ENCODE measurements around the gene PLVAP.

PLVAP gene

GRCh38 chr19:17321655-17322489 lies 55.3 kb downstream of the PLVAP start:
- no peak for DNase-seq (ENCODE audit: low spot score)

- no peak for DNase-seq (ENCODE audit: low spot score)
Observed at GRCh38 chr19:17320435-17320834, 56.7 kb downstream of the PLVAP start.

- DNase-seq (ENCODE audit: low spot score): no peak
Observed at GRCh38 chr19:17319473-17320238, 57.5 kb downstream of the PLVAP start.

- no peak for DNase-seq (ENCODE audit: low spot score)
Observed at GRCh38 chr19:17318966-17319365, 58.2 kb downstream of the PLVAP start.

- no peak for DNase-seq (ENCODE audit: low spot score)
Observed at GRCh38 chr19:17314007-17314593, 63.0 kb downstream of the PLVAP start.

GRCh38 chr19:17312189-17313113 lies 64.7 kb downstream of the PLVAP start:
- DNase-seq (ENCODE audit: low spot score): no peak

GRCh38 chr19:17311455-17312188 lies 65.5 kb downstream of the PLVAP start:
- DNase-seq (ENCODE audit: low spot score): no peak

GRCh38 chr19:17309965-17310461 lies 67.1 kb downstream of the PLVAP start:
- DNase-seq (ENCODE audit: low spot score): no peak

GRCh38 chr19:17309198-17309964 lies 67.8 kb downstream of the PLVAP start, which contains the start of gene DDA1:
Gene DDA1, plus strand, starts transcription at chr19:17309563. Its CDS starts 92 bp downstream, at chr19:17309655.
- peak; percentile 100 for DNase-seq (ENCODE audit: low spot score)

GRCh38 chr19:17307876-17308377 lies 69.2 kb downstream of the PLVAP start:
- no peak for DNase-seq (ENCODE audit: low spot score)

- no peak for DNase-seq (ENCODE audit: low spot score)
Observed at GRCh38 chr19:17306285-17306714, 70.8 kb downstream of the PLVAP start.

- DNase-seq (ENCODE audit: low spot score): peak; percentile 98
Observed at GRCh38 chr19:17305517-17306284, 71.4 kb downstream of the PLVAP start, which contains the start of gene MRPL34. Gene MRPL34, plus strand, starts transcription at chr19:17305872. Its CDS starts 21 bp downstream, at chr19:17305893.

GRCh38 chr19:17305216-17305516 lies 72.0 kb downstream of the PLVAP start:
- no peak for DNase-seq (ENCODE audit: low spot score)

GRCh38 chr19:17304386-17305215 lies 72.5 kb downstream of the PLVAP start:
- DNase-seq (ENCODE audit: low spot score): peak; percentile 23

GRCh38 chr19:17303940-17304267 lies 73.2 kb downstream of the PLVAP start:
- DNase-seq (ENCODE audit: low spot score): no peak

GRCh38 chr19:17303167-17303939 lies 73.8 kb downstream of the PLVAP start, which contains the start of gene ABHD8:
Gene ABHD8, minus strand, starts transcription at chr19:17303425. Its CDS starts 1,809 bp downstream, at chr19:17301616.
- peak; percentile 86 for DNase-seq (ENCODE audit: low spot score)

All from globus pallidus (tissue), 1 donor.